ENCODE measurements around the gene FYTTD1.
"Not testable (repeated sequence)": the region's sequence is repeated elsewhere in the genome, so short reads cannot be mapped to it uniquely, and the experiment has no call there.

The FYTTD1 gene, protein sequence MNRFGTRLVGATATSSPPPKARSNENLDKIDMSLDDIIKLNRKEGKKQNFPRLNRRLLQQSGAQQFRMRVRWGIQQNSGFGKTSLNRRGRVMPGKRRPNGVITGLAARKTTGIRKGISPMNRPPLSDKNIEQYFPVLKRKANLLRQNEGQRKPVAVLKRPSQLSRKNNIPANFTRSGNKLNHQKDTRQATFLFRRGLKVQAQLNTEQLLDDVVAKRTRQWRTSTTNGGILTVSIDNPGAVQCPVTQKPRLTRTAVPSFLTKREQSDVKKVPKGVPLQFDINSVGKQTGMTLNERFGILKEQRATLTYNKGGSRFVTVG

DNA sequence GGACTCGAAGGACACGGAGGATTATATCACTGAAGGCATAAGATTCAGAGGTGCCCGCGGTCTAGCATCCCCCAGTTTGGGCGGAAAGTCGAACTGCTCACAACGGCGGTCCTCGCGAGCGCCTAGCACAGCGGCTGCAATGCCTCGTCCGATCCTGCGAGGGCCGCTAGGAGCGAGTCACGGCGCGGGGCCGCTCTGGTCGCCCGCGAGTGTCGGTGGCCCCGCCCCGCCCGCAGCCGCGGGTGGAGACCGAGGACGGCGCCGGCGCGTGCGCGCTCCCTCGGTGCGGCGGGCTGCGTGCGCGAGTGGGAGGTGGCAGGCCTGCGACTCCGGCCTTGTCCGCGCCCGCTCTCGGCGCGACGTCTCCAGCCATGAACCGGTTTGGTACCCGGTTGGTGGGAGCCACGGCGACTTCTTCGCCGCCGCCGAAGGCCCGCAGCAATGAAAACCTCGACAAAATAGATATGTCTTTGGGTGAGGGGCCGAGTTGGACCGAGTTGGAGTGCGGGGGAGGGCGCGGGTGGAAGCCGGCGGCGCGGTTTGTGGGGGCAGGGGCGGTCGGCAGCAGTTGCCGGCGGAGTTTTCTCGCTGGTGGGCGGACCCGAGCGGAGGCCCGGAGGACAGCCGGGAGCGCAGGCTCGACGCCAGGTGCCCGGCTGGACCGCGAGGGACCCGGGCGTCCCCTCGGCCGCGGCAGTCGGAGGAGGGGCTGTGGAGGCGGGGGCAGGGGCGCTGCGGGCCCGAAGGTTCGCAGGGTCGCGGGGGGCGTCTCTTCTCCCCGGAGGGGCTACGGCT lies at the start of gene FYTTD1:
TSS of gene FYTTD1 (plus strand) at position 283 of the 795 bp plus-strand sequence. CDS start at position 372, 89 bp downstream.
- DNase-seq (ENCODE audit: low read depth in 2 of 2) = peak; percentile 67 to 69

DNA sequence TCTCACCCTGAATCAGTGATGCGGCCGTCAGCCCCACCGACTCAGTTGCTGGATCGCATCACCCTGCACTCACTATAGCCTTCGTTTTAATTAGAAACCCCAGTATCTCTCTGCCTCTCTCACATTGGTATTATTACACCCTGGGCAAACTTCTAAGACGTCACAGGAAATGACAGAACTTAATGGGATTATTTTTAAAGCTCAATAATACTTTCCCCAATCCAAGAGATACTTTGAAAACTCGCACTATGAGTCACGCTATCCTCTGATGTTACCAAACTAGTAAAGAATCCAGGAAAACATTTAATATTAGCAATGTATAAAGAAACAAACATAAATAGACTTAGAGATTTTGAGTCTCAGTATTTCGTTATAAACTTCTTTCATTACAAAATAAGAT lies 49.6 kb upstream of the FYTTD1 start:
- no peak for DNase-seq (ENCODE audit: low read depth in 2 of 2)

DNA sequence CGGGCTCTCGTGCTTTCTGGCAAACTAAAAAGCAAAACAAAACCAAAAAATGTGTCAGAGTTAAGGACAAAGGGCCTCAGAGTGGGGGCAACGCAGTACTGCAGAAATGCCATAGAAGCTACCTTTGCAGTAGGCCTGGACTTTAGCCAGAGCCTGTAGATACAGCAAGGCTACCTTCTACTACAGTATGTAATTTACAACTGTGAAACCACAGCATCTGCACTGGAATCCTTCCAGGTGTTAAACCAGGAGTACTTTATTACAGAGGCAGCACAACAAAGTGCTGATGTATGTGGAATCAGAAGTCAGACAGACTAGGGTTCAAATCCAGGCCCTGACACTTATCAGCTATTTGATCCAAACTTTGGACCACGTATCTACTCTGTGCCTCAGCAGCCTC lies 47.8 kb upstream of the FYTTD1 start:
- no peak for DNase-seq (ENCODE audit: low read depth in 2 of 2)

DNA sequence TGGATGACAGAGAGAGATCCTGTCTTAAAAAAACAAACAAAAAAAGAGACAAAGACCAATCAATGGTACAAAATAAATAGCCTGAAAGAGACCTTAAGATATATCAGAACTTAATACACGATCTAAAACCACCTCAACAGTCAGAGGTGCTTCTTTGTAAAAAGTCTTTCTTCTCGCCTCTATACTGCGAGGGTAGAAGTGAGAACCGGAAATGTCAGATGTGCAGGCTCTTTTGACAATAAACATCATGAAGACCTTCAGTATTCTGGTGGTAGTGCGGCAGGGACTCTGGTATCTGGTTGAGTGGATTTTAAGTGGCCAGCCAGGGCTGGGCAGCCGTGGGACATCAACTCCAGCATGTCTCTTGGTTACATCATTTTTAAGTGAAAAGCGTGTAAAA lies 43.0 kb upstream of the FYTTD1 start:
- no peak for DNase-seq (ENCODE audit: low read depth in 2 of 2)

DNA sequence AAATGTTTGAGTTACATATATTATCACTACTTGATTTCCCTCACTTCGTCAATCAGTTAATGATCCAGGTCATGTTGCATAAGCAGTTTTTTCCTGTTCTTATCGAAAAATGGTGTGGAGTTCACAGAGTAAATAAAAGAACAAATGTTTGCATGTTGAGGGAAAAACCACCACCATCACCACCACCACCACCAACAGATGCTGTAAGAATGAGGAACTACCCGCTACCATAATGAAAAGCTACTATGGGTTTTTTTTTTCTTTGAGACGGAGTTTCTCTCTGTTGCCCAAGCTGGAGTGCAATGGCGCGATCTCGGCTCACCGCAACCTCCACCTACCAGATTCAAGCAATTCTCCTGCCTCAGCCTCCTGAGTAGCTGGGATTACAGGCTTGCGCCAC lies 40.5 kb upstream of the FYTTD1 start:
- DNase-seq (ENCODE audit: low read depth in 2 of 2) = no peak

DNA sequence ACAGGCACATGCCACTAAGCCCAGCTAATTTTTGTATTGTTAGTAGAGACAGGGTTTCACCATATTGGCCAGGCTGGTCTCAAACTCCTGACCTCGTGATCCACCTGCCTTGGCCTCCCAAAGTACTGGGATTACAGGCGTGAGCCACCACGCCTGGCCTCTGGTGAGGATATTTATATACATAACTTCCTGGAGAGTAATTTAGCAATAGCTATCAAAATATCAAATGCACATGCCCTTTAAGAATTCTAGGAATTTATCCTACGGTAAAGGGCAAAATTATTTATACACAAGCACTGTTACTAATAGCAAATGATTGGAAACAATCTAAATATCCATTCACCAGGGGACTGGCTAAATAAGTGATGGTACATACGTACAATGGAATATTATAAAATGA lies 38.7 kb upstream of the FYTTD1 start:
- DNase-seq (ENCODE audit: low read depth in 2 of 2) = not testable (repeated sequence)

DNA sequence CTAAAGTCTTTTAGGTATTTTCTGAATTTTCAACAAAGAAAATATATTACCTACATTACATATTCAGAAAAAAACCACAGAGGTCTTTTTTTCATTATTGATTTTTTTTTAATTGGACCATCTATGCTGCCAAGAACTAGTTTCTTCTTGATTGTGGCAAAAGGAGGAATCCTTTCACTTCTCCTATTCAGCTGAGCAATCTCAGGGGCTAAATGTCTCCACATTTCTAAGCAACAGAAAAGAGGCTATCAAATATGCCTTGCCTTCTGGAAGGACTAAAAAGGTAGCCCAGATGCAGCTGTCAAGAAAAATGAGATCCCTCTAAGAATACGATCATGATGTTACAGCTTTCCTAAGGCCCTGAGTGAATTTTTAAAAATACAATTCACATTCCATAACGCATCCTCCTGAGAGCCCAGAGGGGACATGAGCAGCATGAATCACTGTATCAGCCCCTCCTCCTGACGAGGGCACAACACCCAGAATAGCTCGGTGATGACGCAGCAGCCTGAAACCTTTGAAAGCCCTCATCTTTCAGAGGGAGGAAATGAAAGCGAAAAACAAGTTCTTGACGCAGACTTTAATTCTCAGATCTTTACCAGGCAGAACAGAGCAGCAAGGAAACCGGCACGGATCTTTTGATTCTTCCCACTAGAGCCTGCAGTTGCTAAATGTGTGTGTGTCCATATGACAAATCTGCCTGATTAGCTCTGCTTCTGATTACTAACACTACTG lies 37.5 kb upstream of the FYTTD1 start:
- peak; percentile 71 to 75 for DNase-seq (ENCODE audit: low read depth in 2 of 2)

DNA sequence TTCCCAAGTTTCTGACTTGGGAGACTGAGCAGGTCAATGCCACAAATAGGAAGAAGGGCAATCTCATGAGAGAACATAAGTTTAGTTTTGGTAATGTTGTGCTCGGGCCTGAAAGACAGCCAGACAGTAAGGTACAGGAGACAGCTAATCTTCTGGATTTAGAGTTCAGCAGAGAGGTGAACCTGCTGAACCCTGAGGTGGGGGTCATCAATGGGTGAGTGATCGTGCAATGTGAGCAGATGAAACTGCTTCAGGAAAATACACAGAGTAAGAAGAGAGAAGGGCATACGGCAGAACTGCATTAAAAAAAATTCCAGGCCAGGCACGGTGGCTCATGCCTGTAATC lies 36.2 kb upstream of the FYTTD1 start:
- DNase-seq (ENCODE audit: low read depth in 2 of 2) = no peak

DNA sequence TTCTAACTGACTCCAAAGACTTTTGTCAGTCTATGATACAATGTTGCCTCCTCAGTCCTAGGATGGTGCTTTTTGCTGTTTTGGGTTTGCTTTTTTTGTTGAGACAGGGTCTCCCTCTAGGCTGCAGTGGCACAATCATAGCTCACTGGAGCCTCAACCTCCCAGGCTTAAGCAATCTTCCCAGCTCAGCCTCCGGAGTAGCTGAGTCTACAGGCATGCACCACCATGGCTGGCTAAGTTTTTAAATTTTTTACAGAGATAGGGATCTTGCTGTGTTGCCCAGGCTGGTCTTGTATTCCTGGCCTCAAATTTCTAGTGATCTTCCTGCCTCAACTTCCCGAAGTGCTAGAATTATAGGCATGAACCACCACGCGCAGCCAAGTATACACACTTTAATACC lies 35.4 kb upstream of the FYTTD1 start:
- DNase-seq (ENCODE audit: low read depth in 2 of 2) = no peak

DNA sequence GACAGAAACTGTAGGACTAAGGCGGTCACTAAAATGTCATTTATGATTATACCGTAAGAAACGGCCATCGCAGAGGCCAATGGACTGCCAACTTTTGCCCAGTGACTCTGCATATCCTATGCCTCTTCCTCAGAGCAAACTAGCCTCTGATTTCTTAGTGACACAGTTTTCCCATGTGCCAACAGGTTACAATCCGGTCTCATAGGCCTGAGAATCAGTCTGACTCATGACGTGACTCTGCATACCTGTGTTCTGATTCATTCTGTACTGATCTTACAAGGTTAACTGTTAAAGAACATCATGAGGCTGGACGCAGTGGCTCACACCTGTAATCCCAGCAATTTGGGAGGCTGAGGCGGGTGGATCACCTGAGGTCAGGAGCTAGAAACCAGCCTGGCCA lies 30.8 kb upstream of the FYTTD1 start:
- DNase-seq (ENCODE audit: low read depth in 2 of 2) = no peak

DNA sequence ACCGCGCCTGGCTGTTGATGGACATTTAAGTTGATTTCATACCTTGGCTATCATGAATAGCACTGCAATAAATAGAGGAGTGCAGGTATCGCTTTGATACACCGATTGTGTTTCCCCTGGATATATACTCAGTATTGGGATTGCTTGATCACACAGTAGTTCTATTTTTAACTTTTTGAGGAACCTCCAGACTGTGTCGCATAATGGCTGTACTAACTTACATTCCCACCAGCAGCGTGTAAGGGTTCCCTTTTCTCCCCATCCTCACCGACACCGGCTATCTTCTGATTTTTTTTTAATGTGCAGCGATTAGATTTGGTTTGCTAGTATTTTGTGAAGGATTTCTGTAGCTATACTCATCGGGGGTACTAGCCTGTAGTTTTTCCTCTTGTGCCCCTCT lies 29.0 kb upstream of the FYTTD1 start:
- DNase-seq (ENCODE audit: low read depth in 2 of 2) = no peak

DNA sequence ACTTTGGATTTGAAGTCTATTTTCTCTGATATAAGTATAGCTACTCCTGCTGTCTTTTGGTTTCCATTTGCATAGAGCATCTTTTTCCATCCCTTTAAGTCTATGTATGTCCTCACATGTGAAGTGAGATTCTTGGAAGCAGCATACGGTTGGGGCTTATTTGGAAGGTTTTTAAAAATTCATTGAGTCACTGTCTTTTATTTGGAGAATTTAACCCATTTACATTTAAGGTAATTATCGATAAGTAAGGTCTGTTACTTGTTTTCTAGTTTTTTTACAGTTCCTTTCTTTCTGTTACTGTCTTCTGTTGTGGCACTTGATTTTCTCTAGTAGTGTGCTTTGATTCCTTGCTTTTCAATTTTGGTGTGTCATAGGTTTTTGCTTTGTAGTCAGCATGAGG lies 26.9 kb upstream of the FYTTD1 start:
- no peak for DNase-seq (ENCODE audit: low read depth in 2 of 2)

DNA sequence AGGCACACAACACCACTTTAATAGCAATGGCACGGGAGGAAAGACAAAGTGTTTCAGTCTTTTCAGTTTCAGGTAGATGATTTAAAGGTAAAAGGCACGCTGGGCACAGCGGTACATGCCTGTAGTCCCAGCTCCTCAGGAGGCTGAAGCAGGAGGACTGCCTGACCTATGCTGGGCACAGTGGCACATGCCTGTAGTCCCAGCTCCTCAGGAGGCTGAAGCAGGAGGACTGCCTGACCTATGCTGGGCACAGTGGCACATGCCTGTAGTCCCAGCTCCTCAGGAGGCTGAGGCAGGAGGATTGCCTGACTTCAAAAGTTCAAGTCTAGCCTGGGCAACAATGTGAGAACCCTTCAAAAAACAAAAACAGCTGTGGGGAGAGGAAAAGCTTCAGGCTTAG lies 21.8 kb upstream of the FYTTD1 start:
- DNase-seq (ENCODE audit: low read depth in 2 of 2) = not testable (repeated sequence)

DNA sequence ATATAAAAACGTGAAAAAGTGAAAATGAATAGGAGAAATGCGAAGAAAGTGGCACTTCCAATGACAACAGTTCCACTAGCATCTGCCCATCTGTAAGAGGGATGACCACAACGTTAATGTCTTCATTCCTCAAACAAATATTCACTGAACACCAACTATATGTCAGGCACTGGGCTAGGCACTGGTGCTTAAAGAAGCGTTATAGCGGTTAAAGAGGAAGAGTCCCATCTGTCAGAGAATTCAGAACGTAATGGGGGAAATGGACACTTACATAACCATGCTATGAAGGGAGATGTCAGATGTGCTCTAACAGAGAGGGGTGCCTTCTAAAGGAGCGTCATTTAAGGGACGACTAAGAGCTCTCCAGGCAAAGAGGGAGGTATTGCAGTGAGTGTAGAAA lies 21.2 kb upstream of the FYTTD1 start:
- DNase-seq (ENCODE audit: low read depth in 2 of 2) = no peak

DNA sequence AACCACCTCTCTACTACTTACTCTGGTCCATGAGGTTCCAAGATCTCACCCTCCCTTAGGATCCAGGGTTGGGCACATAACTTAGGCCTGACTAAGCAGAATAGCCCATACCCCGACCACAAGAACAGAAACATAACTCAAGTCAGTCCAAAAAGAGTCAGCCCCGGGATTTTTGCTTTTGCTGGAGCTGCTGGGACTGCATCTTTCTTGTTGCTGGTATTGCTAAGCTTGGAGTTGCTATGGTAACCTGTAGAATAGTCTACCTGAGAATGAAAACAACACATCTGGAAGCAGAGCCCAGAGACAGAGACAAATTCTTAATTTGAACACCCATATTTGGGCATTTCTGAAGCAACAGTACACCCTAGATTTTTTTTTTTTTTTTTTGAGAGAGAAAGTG lies 19.5 kb upstream of the FYTTD1 start:
- DNase-seq (ENCODE audit: low read depth in 2 of 2) = no peak

DNA sequence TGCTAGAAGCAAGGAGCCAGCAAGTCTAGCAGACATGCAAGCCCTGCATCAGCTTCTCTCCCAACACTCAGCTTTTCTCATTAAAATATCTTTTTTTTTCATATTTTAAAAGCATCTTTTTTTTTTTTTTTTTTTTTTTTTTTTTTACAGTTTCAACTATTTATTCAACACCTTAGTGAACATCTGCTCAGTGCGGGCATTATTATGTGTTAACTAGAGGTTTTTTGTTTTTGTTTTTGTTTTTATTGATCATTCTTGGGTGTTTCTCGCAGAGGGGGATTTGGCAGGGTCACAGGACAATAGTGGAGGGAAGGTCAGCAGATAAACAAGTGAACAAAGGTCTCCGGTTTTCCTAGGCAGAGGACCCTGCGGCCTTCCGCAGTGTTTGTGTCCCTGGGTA lies 18.9 kb upstream of the FYTTD1 start:
- not testable (repeated sequence) for DNase-seq (ENCODE audit: low read depth in 2 of 2)

DNA sequence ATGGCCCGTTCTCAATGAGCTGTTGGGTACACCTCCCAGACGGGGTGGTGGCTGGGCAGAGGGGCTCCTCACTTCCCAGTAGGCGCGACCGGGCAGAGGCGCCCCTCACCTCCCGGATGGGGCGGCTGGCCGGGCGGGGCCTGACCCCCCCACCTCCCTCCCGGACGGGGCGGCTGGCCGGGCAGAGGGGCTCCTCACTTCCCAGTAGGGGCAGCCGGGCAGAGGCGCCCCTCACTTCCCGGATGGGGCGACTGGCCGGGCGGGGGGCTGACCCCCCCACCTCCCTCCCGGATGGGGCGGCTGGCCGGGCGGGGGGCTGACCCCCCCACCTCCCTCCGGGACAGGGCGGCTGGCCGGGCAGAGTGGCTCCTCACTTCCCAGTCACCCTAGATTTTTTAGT lies 18.2 kb upstream of the FYTTD1 start:
- not testable (repeated sequence) for DNase-seq (ENCODE audit: low read depth in 2 of 2)

DNA sequence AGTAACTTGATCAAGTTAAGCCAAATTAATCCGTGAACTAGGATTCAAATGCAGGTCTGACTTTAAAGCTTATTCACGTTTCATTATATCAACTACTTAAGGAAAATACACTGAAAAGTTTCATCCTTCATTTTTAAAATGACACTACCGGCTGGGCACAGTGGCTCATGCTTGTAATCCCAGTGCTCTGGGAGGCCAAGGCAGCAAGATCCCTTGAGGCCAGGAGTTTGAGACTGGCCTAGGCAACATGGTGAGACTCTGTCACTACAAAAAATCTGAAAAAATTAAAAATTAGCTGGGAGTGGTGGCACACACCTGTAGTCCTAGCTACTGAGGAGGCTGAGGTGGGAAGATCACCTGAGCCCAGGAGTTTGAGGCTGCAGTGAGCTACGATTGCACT lies 16.6 kb upstream of the FYTTD1 start:
- no peak for DNase-seq (ENCODE audit: low read depth in 2 of 2)

DNA sequence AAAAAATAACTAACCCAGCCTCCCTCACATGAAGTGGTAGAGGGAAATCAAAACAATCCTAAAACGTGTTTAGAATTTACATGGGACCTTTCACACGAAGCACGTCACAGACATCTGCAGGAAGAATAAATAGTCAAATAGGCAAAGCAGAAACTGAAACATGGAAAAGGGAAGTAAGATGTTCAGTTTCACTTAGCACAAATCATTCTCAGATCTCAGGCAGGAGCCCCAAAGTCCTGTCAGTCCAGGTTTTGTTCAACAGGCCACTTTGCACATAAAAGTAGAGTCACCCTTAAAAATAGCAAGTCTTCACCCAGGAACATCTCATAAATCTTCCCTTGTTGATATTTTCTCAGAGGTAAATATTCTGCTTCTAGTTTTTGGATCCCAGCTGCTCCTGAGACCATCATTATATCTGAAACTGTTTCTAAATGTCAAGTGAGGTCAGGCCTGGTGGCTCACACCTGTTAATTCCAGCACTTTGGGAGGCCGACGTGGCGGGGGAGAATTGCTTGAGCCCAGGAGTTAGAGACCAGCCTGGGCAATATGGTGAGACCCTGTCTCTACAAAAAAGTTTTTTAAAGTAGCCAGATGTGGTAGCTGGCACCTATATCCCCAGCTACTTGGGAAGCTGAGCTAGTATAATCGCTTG lies 14.9 kb upstream of the FYTTD1 start:
- DNase-seq (ENCODE audit: low read depth in 2 of 2) = no peak

DNA sequence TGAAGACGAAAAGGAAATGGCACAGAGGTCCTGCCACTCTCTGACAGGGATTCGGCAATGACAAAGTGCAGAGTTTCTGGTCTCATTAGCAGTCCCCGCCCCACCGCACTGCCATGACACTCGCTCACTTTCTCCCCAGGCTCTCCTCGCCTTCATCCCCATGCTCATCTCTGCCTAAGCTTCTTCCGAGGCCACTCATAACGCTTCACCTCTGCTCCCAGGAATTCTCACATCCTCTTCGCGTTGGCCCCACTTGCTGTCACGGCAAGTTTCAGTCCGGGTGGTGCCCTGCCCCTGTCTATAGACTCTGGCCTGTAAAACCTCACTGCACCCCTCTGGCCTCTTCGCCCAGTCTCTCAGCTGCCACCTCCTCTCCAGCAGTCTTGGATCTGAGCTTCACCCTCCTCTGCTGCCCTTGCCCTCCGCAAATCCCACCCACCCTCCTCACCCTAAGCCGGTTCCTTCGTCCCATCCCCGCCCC lies 13.6 kb upstream of the FYTTD1 start:
- DNase-seq (ENCODE audit: low read depth in 2 of 2) = peak; percentile 19 to 28

DNA sequence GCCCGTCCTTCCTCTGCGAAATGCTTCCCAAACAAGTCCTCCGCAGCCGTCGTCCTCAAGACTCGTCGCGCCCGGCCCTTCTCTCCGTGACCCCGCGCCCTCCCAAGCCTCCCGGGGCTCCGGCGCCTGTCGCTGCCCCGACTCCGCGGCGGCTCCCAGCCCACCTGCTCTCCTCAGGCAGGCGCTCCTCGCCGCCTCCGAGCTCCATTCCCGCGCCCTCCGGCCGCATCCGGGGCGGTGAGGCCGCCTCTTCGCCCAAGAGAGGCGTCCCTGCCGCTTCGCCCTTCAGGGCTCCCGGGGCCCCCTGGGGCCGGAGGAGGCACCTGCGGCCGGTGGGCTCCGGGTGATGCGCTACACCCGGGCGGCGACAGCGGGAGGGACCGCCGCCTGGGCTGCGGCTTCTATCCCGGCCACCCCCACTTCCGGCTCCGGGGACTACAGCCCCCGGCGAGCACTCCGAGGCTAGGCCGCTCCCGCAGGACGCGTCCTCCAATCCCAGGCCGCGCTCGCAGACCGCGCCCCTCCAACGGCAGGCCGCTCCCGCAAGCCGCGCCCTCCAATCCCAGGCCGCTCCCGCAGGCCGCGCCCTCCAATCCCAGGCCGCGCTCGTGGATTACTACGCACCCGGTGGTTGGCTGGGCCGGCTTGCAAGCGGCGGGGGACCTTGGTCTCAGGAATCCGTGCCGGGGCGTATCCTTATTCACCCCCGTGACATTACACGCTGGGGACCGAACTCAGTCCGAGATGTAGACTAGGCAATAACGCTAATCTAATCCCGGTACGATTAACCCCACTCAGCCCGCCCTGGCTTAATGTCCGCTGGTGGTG lies 13.0 kb upstream of the FYTTD1 start, which contains the start of gene RUBCN:
TSS of gene RUBCN (minus strand) at position 414 of the 828 bp plus-strand sequence. CDS start at position 229, 185 bp downstream.
- peak; percentile 89 for DNase-seq (ENCODE audit: low read depth in 2 of 2)

Data from activated CD4-positive, alpha-beta T cell treated with anti-CD3 and anti-CD28 coated beads for 24 hours (primary cell).